PC-9 (cell line): ENCODE measurements around the gene SLC25A28.

Source experiments
- EZH2 ChIP-seq: fragments of 200-600 bp; sonication (generic); IDR thresholded peaks from 2 replicates; pipeline ENCODE4 v1.8.0; 2017; ENCODE audit warnings: antibody characterized with exemption, low read depth
- TF ChIP-seq, protein P1 (sequence below): fragments of 200-600 bp; sonication (generic); conservative IDR thresholded peaks from 2 replicates; pipeline ENCODE4 v1.6.1; 2017; ENCODE audit warnings: mixed run types, antibody characterized with exemption, mild to moderate bottlenecking, moderate library complexity

- no peak for TF ChIP-seq EZH2
- TF ChIP-seq, protein P1, sequence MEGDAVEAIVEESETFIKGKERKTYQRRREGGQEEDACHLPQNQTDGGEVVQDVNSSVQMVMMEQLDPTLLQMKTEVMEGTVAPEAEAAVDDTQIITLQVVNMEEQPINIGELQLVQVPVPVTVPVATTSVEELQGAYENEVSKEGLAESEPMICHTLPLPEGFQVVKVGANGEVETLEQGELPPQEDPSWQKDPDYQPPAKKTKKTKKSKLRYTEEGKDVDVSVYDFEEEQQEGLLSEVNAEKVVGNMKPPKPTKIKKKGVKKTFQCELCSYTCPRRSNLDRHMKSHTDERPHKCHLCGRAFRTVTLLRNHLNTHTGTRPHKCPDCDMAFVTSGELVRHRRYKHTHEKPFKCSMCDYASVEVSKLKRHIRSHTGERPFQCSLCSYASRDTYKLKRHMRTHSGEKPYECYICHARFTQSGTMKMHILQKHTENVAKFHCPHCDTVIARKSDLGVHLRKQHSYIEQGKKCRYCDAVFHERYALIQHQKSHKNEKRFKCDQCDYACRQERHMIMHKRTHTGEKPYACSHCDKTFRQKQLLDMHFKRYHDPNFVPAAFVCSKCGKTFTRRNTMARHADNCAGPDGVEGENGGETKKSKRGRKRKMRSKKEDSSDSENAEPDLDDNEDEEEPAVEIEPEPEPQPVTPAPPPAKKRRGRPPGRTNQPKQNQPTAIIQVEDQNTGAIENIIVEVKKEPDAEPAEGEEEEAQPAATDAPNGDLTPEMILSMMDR, result no peak
Observed at GRCh38 chr10:99623919-99624318, 3.7 kb upstream of the SLC25A28 start.
